Mesenchymal stem cell (in vitro differentiated cells and primary cell): ENCODE measurements around the gene AOAH.
"Not testable (repeated sequence)": the region's sequence is repeated elsewhere in the genome, so short reads cannot be mapped to it uniquely, and the experiment has no call there.

Experiments
- DNase-seq: peaks from one replicate; pipeline ENCODE4 v3.0.0-alpha.2; 2013
- H2AFZ ChIP-seq: one replicate; pipeline ENCODE4 v1.6.1; 2013; ENCODE audit warnings: low read depth, mild to moderate bottlenecking, control low read depth, inconsistent platforms, low read length, moderate library complexity
- H2AK5ac ChIP-seq: 2 replicates; pipeline ENCODE4 v1.6.1; 2013; ENCODE audit warnings: low read length, moderate library complexity, mild to moderate bottlenecking, inconsistent platforms; ENCODE audit not compliant: severe bottlenecking
- H2BK120ac ChIP-seq: one replicate; pipeline ENCODE4 v1.6.1; 2013; ENCODE audit warnings: low read depth, mild to moderate bottlenecking, inconsistent platforms, low read length, moderate library complexity
- H2BK12ac ChIP-seq, 2 experiments: one replicate each; pipeline ENCODE4 v1.6.1; 2013; ENCODE audit warnings: inconsistent platforms in 2 of 2, low read length in 2 of 2, mild to moderate bottlenecking in 2 of 2, moderate library complexity in 2 of 2, control low read depth in 1 of 2
- H2BK15ac ChIP-seq: one replicate; pipeline ENCODE4 v1.6.1; 2013; ENCODE audit warnings: mild to moderate bottlenecking, low read depth, inconsistent platforms; ENCODE audit not compliant: poor library complexity, severe bottlenecking
- H2BK5ac ChIP-seq: 2 replicates; pipeline ENCODE4 v1.6.1; 2013; ENCODE audit warnings: low read depth, mild to moderate bottlenecking, low read length, control low read depth, inconsistent platforms; ENCODE audit not compliant: poor library complexity, severe bottlenecking
- H3K14ac ChIP-seq, 2 experiments: one replicate each; pipeline ENCODE4 v1.6.1; 2013; ENCODE audit warnings: inconsistent platforms in 2 of 2, low read length in 2 of 2, control low read depth in 1 of 2, mild to moderate bottlenecking in 1 of 2, moderate library complexity in 1 of 2
- H3K18ac ChIP-seq, 2 experiments: one replicate each; pipeline ENCODE4 v1.6.1; 2013; ENCODE audit warnings: inconsistent platforms in 2 of 2, low read length in 2 of 2, control low read depth in 1 of 2, low read depth in 1 of 2, mild to moderate bottlenecking in 1 of 2
- H3K23ac ChIP-seq, 2 experiments: one replicate each; pipeline ENCODE4 v1.6.1; 2013; ENCODE audit warnings: inconsistent platforms in 2 of 2, low read length in 2 of 2, mild to moderate bottlenecking in 2 of 2, moderate library complexity in 2 of 2, control low read depth in 1 of 2
- H3K27ac ChIP-seq: 2 replicates; pipeline ENCODE4 v1.5.1; 2013; ENCODE audit warnings: mild to moderate bottlenecking, moderate library complexity, low read length, control low read depth, inconsistent platforms; ENCODE audit not compliant: poor library complexity, severe bottlenecking
- H3K27me3 ChIP-seq, 2 experiments: 2 replicates each; pipeline versions ENCODE4 v1.6.1 to v1.7.0; 2013; ENCODE audit warnings: low read length in 2 of 2, mild to moderate bottlenecking in 2 of 2, moderate library complexity in 2 of 2, control low read depth in 1 of 2, inconsistent platforms in 1 of 2; ENCODE audit not compliant: control insufficient read depth in 1 of 2, insufficient read depth in 1 of 2
- H3K36me3 ChIP-seq, 2 experiments: 2 replicates each; pipeline versions ENCODE4 v1.6.1 to v1.7.0; 2013; ENCODE audit warnings: low read length in 2 of 2, control low read depth in 1 of 2, inconsistent platforms in 1 of 2, low read depth in 1 of 2, mild to moderate bottlenecking in 1 of 2; ENCODE audit not compliant: insufficient read depth in 2 of 2, control insufficient read depth in 1 of 2
- H3K4ac ChIP-seq, 2 experiments: one replicate each; pipeline ENCODE4 v1.6.1; 2013; ENCODE audit warnings: inconsistent platforms in 2 of 2, low read length in 2 of 2, mild to moderate bottlenecking in 2 of 2, moderate library complexity in 2 of 2, control low read depth in 1 of 2, low read depth in 1 of 2
- H3K4me1 ChIP-seq: 2 replicates; pipeline ENCODE4 v1.6.1; 2013; ENCODE audit warnings: low read depth, low read length, control low read depth; ENCODE audit not compliant: control insufficient read depth, insufficient read depth
- H3K4me2 ChIP-seq: 2 replicates; pipeline ENCODE4 v1.6.1; 2013; ENCODE audit warnings: low read length, mild to moderate bottlenecking, inconsistent platforms; ENCODE audit not compliant: poor library complexity, severe bottlenecking
- H3K4me3 ChIP-seq, 2 experiments: 2 replicates each; pipeline versions ENCODE4 v1.5.1 to v1.7.0; 2013; ENCODE audit warnings: low read length in 2 of 2, mild to moderate bottlenecking in 2 of 2, control low read depth in 1 of 2, low read depth in 1 of 2; ENCODE audit not compliant: insufficient read depth in 1 of 2
- H3K79me1 ChIP-seq: replicated peaks from 2 replicates; pipeline ENCODE4 v1.6.1; 2013; ENCODE audit warnings: mild to moderate bottlenecking, control low read depth, low read length, inconsistent platforms; ENCODE audit not compliant: poor library complexity, severe bottlenecking
- H3K9ac ChIP-seq: 2 replicates; pipeline ENCODE4 v1.7.0; 2013; ENCODE audit warnings: mild to moderate bottlenecking, low read length, moderate library complexity
- H3K9me3 ChIP-seq: 2 replicates; pipeline ENCODE4 v1.7.0; 2013; ENCODE audit warnings: mild to moderate bottlenecking, low read length; ENCODE audit not compliant: control insufficient read depth
- H4K8ac ChIP-seq: one replicate; pipeline ENCODE4 v1.6.1; 2013; ENCODE audit warnings: inconsistent platforms, mild to moderate bottlenecking, low read length, moderate library complexity
- H4K91ac ChIP-seq: one replicate; pipeline ENCODE4 v1.6.1; 2013; ENCODE audit warnings: mild to moderate bottlenecking, low read length, inconsistent platforms
- WGBS: methylation state at CpG from one replicate; pipeline ENCODE4 v1.1.7; 2013; ENCODE audit warnings: mixed read lengths; 5-methylcytosine and 5-hydroxymethylcytosine counted together

Gene AOAH

DNA sequence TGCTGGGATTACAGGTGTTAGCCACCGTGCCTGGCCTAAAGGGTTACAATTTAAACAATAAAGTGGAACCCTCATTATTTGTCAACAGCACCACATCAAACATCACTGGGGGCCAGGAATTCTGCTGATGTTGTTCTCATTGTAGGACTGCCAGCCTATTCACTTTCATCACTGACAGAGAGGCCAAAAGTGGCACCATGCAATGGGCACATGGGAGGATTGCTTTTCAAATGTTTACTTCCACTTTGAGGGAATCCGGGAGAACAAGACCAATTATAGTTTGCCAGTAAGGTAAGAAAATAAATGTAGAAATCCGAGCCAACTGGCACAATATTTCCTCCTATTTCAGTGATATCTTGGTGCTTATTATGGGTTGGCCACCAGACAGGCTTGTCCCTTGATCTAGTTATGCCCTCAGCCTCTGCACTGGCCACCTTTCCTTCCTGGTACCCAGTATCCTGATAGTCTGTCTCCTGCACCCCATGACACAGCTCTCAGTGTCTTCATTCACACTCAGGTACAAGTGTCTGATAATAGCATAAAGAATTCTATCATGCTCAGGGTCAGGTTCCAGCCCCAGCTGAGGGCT lies 252.1 kb downstream of the AOAH start:
- H3K36me3 ChIP-seq: no peaks in the 10 kb centered on the region
- H4K91ac ChIP-seq: no peak overlapping the region
- no peak overlapping the region for H2BK15ac ChIP-seq
- no peak overlapping the region for H3K18ac ChIP-seq
- no peak overlapping the region for H3K27ac ChIP-seq
- H3K4ac ChIP-seq: no peak overlapping the region
- H3K27me3 ChIP-seq: no peaks in the 10 kb centered on the region
- H2BK12ac ChIP-seq: no peak overlapping the region
- H3K4me3 ChIP-seq: no peak overlapping the region
- H3K9ac ChIP-seq: no peak overlapping the region
- H2BK5ac ChIP-seq: no peak overlapping the region
- no peak overlapping the region for H2AK5ac ChIP-seq
- H3K4me2 ChIP-seq: no peak overlapping the region
- no peak overlapping the region for H2BK120ac ChIP-seq
- H3K14ac ChIP-seq: no peak overlapping the region
- H4K8ac ChIP-seq: no peak overlapping the region
- DNase-seq: no peak
- 86% methylated on average over 3 of the region's 3 CpGs for WGBS
- H3K4me1 ChIP-seq: peaks cover 2% of the 10 kb centered on the region
- no peak overlapping the region for H2AFZ ChIP-seq
- no peaks in the 10 kb centered on the region for H3K79me1 ChIP-seq
- no peaks in the 10 kb centered on the region for H3K9me3 ChIP-seq
- H3K23ac ChIP-seq: no peak overlapping the region

DNA sequence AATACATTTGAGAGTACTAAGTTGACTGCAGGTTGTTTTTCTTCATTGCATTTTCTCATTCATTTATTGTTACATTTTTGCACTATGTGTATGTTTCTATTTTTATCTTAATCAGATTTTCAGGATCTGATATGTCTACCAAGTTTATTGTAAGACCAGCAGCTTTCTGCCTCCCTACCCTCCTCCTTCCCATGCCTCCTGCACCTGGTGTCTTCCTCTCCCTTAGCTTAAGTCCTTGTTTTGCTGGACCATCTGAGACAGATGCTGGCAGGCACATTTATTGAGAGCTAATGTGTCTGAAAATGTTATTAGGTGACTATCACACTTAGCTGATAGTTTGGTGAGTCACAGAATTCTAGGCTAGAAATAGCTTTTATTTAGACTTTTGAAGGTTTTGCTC lies 255.1 kb downstream of the AOAH start:
- Histone ChIP-seq H3K4ac (no peak overlapping the region), H2AFZ (no peak overlapping the region), H4K91ac (no peak overlapping the region), H2BK120ac (no peak overlapping the region), H3K36me3 (no peaks in the 10 kb centered on the region), H3K9me3 (no peaks in the 10 kb centered on the region), H4K8ac (no peak overlapping the region), H3K27ac (no peak overlapping the region), H2BK12ac (no peak overlapping the region), H3K27me3 (peaks cover 0 to 5% of the 10 kb centered on the region in 2 experiments), H3K4me3 (no peak overlapping the region), H3K4me1 (peaks cover 2% of the 10 kb centered on the region), H3K9ac (no peak overlapping the region), H3K4me2 (no peak overlapping the region), H2BK15ac (no peak overlapping the region), H2BK5ac (no peak overlapping the region), H3K23ac (no peak overlapping the region), H3K18ac (no peak overlapping the region), H3K14ac (no peak overlapping the region), H3K79me1 (no peaks in the 10 kb centered on the region), H2AK5ac (no peak overlapping the region)
- no peak for DNase-seq

DNA sequence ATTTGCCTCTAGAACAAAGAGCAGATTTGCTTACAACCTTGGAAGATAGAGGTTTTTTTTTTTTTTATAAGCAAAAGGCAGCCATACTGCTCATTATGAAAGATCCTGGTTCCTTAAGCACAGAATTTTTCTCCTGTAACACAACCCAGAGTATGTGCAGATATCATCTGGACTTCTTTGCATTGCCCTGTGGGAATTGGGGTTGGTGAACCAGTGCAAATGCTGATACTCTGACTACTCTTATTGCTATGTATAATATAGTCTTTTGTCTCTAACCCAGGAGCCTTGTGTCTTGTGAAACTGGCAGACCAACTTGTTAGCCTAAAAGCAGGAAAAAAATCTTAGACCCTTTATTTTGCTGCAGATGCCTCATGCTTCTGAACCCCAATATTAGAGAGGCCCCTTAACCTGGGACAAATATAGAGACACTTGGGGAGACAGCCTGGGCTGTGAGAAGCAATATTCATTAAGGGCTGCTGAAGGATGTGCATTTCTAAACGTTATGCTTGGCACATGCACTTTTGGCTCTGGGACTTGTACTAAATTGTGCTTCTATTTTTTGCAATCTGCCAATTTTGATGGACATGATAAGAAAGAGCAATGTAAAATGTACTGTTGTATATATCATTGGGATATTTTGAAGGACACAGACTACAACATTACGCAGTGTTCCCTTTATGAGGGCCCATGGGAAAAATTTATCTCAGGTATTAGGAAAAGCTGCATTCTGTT lies 255.8 kb downstream of the AOAH start:
- H3K14ac ChIP-seq: no peak overlapping the region
- H3K27me3 ChIP-seq: peaks cover 0 to 7% of the 10 kb centered on the region in 2 experiments
- H2AK5ac ChIP-seq: no peak overlapping the region
- no peaks in the 10 kb centered on the region for H3K9me3 ChIP-seq
- H4K8ac ChIP-seq: no peak overlapping the region
- no peak overlapping the region for H2BK5ac ChIP-seq
- no peaks in the 10 kb centered on the region for H3K36me3 ChIP-seq
- no peak overlapping the region for H3K23ac ChIP-seq
- H3K79me1 ChIP-seq: no peaks in the 10 kb centered on the region
- no peaks in the 10 kb centered on the region for H3K4me1 ChIP-seq
- no peak overlapping the region for H3K4me2 ChIP-seq
- H3K4me3 ChIP-seq: no peak overlapping the region
- no peak overlapping the region for H2BK120ac ChIP-seq
- no peak overlapping the region for H2BK12ac ChIP-seq
- no peak overlapping the region for H3K18ac ChIP-seq
- H3K9ac ChIP-seq: no peak overlapping the region
- H2BK15ac ChIP-seq: no peak overlapping the region
- H2AFZ ChIP-seq: no peak overlapping the region
- H3K27ac ChIP-seq: no peak overlapping the region
- no peak overlapping the region for H4K91ac ChIP-seq
- H3K4ac ChIP-seq: no peak overlapping the region
- no peak for DNase-seq
- WGBS: 87% methylated on average over 2 of the region's 2 CpGs

DNA sequence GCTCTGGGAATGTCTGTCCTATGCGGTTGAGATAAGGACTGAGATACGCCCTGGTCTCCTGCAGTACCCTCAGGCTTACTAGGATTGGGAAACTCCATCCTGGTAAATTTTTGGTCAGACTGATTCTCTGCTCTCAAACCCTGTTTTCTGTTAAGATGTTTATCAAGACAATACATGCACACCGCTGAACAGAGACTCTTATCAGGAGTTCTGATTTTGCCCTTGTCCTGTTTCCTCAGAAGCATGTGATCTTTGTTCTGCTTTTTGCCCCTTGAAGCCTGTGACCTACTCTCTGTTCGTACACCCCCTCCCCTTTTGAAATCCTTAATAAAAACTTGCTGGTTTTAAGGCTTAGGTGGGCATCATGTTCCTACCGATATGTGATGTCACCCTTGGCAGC lies 258.3 kb downstream of the AOAH start:
- H3K4me1 ChIP-seq, H3K4me2 ChIP-seq, H2BK120ac ChIP-seq, H2BK12ac ChIP-seq, H2AK5ac ChIP-seq, H3K18ac ChIP-seq, H4K91ac ChIP-seq, H2AFZ ChIP-seq, H3K36me3 ChIP-seq, H4K8ac ChIP-seq, H3K23ac ChIP-seq, H2BK5ac ChIP-seq, H2BK15ac ChIP-seq, H3K9me3 ChIP-seq, H3K4me3 ChIP-seq, H3K79me1 ChIP-seq, DNase-seq, H3K4ac ChIP-seq, H3K27ac ChIP-seq, H3K14ac ChIP-seq, H3K9ac ChIP-seq: not testable (repeated sequence)
- peaks cover 0 to 13% of the 10 kb centered on the region in 2 experiments for H3K27me3 ChIP-seq
- 84% methylated on average over 5 of the region's 5 CpGs for WGBS
